Tibial artery (tissue), 4 donors: ENCODE results near the gene ABLIM2.

Experiments used
- DNase-seq, 2 donors: peaks; one replicate each; pipeline ENCODE4 v3.0.0-alpha.2; 2019
- H3K27ac ChIP-seq, 2 donors: fragments of 200-600 bp; sonication (generic) in 1 of 2; 1 replicate in 1 of 2; 2 replicates in 1 of 2; pipeline ENCODE4 v1.5.1; 2018 to 2019; ENCODE audit warnings: mild to moderate bottlenecking in 1 of 2
- H3K27me3 ChIP-seq, 2 donors: fragments of 200-600 bp; sonication (generic) in 1 of 2; one replicate each; pipeline versions ENCODE4 v1.5.1 to v1.6.0; 2016 to 2019
- H3K36me3 ChIP-seq, 3 donors: fragments of 200-600 bp; sonication (generic) in 2 of 3; one replicate each; pipeline ENCODE4 v1.5.1; 2016 to 2019; ENCODE audit warnings: mild to moderate bottlenecking in 2 of 3
- H3K4me1 ChIP-seq, 4 donors: fragments of 200-600 bp; sonication (generic) in 2 of 4; 1 replicate in 3 of 4; 2 replicates in 1 of 4; pipeline ENCODE4 v1.5.1; 2016 to 2019
- H3K4me3 ChIP-seq, 2 donors: fragments of 200-600 bp; sonication (generic) in 1 of 2; 1 replicate in 1 of 2; 2 replicates in 1 of 2; pipeline ENCODE4 v1.5.1; 2018 to 2019; ENCODE audit warnings: mild to moderate bottlenecking in 2 of 2
- H3K9me3 ChIP-seq, 3 donors: fragments of 200-600 bp; sonication (generic) in 1 of 3; one replicate each; pipeline ENCODE4 v1.5.1; 2016 to 2019
- intact Hi-C: fragments of 100-400 bp; cut with DNase I; formaldehyde crosslinking; loops from one replicate; pipeline ENCODE4 v1.15.0; 2023; ENCODE audit warnings: low total_unique reads
- TF ChIP-seq, protein P1 (sequence below), 2 experiments: fragments of 200-600 bp in 1 of 2; fragments of 450-650 bp in 1 of 2; IDR thresholded peaks; one replicate each; pipeline ENCODE4 v1.5.1; 2017 to 2019; ENCODE audit warnings: antibody characterized with exemption in 2 of 2, mild to moderate bottlenecking in 1 of 2, moderate library complexity in 1 of 2

ABLIM2 gene

DNA sequence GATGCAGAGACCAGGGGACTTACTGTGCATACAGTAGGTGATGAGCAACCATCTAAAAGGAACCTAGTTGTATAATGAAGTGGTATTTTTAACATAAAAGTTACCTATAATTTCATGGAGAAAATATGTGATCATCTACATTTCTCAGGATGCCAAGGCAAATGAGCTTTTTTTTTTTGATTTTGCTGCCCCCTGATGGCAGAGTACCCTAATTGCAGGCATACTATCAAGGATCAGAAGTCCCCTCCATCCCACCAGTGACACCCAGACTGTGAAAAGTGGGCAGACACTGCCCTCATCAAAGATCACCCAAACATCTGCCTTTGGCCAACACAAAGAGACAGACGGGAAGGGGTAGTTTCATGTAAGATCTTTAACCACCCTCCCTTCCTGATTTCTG, 9.6 kb upstream of the ABLIM2 start:
- intact Hi-C loops: no loop called here
- Histone ChIP-seq H3K9me3 (peaks cover 0 to 15% (median 5%) of the 10 kb centered on the region in 3 donors), H3K36me3 (no peaks in the 10 kb centered on the region), H3K4me3 (no peak overlapping the region), H3K27me3 (peaks cover 0 to 11% of the 10 kb centered on the region in 2 donors), H3K4me1 (no peaks in the 10 kb centered on the region), H3K27ac (no peak overlapping the region)
- TF ChIP-seq, protein P1, sequence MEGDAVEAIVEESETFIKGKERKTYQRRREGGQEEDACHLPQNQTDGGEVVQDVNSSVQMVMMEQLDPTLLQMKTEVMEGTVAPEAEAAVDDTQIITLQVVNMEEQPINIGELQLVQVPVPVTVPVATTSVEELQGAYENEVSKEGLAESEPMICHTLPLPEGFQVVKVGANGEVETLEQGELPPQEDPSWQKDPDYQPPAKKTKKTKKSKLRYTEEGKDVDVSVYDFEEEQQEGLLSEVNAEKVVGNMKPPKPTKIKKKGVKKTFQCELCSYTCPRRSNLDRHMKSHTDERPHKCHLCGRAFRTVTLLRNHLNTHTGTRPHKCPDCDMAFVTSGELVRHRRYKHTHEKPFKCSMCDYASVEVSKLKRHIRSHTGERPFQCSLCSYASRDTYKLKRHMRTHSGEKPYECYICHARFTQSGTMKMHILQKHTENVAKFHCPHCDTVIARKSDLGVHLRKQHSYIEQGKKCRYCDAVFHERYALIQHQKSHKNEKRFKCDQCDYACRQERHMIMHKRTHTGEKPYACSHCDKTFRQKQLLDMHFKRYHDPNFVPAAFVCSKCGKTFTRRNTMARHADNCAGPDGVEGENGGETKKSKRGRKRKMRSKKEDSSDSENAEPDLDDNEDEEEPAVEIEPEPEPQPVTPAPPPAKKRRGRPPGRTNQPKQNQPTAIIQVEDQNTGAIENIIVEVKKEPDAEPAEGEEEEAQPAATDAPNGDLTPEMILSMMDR (IDR thresholded peaks at IDR 0.05): no peak
- DNase-seq: no peak

DNA sequence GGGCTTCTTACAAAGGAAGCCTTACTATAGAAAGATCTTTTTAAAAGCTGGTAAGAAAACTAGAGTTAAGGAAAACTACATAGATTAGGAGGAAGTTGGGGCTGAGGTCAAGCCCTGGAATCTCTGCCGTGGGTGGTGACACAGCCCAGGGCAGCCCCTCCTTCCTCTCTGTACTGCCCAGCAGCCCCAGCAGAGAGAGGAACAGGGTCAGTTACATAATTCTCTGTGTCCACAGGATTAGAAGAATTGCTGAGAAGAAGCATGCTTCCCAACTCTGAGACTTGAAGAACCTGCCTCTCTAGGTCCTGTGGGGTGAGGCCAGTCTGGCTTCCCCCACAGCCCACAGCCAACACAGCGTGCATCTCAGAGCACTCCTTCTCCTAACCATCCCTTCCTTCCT, 9.2 kb upstream of the ABLIM2 start:
- no peak overlapping the region for H3K27ac ChIP-seq
- DNase-seq: peak in 1 of 2 donors; percentile 52

DNA sequence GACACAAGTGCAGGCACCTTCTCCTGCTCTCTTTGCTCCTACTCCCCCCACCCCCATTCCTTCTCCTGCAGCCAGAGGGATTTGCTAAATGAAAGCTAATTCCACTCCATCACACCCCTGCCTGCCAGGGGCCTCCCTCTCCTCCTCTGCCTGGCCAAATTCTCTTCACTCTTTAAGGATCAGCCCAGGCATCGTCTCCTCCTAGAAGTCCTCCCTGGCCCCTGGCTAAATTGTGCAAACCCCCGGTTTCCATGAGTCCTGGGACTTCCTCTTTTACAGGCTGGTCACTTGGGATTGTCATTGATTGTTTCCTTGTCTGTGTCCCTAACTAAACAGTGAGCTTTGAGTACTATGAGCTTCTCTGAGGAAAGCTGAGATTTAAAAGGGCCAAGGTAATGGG, 8.7 kb upstream of the ABLIM2 start:
- Histone ChIP-seq H3K27me3 (peaks cover 0 to 6% of the 10 kb centered on the region in 2 donors), H3K4me3 (no peak overlapping the region), H3K36me3 (no peaks in the 10 kb centered on the region), H3K4me1 (no peaks in the 10 kb centered on the region), H3K27ac (no peak overlapping the region), H3K9me3 (peaks cover 0 to 15% (median 5%) of the 10 kb centered on the region in 3 donors)
- TF ChIP-seq, protein P1 (IDR thresholded peaks at IDR 0.05): no peak
- intact Hi-C loops: no loop called here
- no peak for DNase-seq

More for the DNA sequence above, 9.2 kb upstream of the ABLIM2 start:
- intact Hi-C loops: no loop called here
- TF ChIP-seq, protein P1 (IDR thresholded peaks at IDR 0.05): no peak
- Histone ChIP-seq H3K4me1 (no peaks in the 10 kb centered on the region), H3K36me3 (no peaks in the 10 kb centered on the region), H3K9me3 (peaks cover 0 to 15% (median 5%) of the 10 kb centered on the region in 3 donors), H3K27me3 (peaks cover 0 to 11% of the 10 kb centered on the region in 2 donors), H3K4me3 (no peak overlapping the region)

DNA sequence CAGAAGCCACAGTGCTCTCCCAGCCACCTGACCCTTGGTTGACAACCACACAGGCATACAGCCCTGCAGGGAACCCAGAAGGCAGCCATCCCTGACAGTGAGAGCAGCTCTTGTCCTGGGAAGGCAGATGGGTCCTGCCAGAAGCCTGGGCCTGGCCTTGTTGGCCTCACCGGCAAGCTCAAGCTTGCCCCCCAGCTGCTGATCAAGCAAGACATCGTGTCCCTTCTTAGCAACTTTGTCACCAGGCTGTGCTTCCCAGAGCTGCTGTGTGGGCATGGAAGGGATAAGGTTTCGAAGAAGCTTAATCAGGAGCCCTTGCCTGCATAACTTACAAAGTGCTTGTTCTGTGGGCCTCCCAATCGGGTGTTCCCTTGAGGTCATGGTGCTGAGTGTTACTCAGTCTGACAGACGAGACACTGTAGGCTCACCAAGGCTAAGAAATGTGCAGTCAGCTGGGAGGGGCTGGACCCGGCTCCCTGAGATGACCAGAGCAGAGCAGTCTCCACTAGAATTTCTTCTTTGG, 6.8 kb upstream of the ABLIM2 start:
- Histone ChIP-seq H3K27me3 (no peaks in the 10 kb centered on the region), H3K27ac (no peak overlapping the region), H3K4me3 (no peak overlapping the region), H3K4me1 (peaks cover 0 to under 1% (median 0%) of the 10 kb centered on the region in 4 donors), H3K36me3 (no peaks in the 10 kb centered on the region), H3K9me3 (peaks cover 0 to 15% (median 5%) of the 10 kb centered on the region in 3 donors)
- intact Hi-C loops: no loop called here
- DNase-seq: no peak
- TF ChIP-seq, protein P1 (IDR thresholded peaks at IDR 0.05): no peak

DNA sequence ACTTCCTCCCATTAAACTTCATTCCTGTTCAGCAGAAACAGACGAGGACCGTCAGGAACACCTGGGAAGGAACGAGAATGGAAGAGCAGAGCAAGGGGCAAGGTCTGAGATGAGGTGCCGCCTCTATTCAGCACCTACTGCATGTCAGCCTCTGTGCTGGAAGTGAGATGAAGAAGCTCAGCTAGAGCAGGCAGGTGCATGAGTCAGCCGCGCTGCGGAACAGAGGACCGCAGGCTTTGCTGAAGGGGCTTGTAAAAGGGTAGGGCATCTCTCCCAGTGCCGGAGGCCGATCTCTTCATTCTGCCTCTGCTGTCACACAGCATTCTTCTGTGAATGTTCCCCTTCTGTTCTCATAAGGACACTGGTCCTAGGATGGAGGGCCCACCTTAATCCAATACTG, 6.1 kb upstream of the ABLIM2 start:
- no peak overlapping the region for H3K27ac ChIP-seq
- H3K36me3 ChIP-seq: no peaks in the 10 kb centered on the region
- DNase-seq: no peak
- H3K4me3 ChIP-seq: no peak overlapping the region
- H3K9me3 ChIP-seq: peaks cover 0 to 15% (median 5%) of the 10 kb centered on the region in 3 donors
- H3K27me3 ChIP-seq: no peaks in the 10 kb centered on the region
- H3K4me1 ChIP-seq: peaks cover 0 to 8% (median 3%) of the 10 kb centered on the region in 4 donors
- TF ChIP-seq, protein P1 (IDR thresholded peaks at IDR 0.05): no peak
- intact Hi-C loops: no loop called here

DNA sequence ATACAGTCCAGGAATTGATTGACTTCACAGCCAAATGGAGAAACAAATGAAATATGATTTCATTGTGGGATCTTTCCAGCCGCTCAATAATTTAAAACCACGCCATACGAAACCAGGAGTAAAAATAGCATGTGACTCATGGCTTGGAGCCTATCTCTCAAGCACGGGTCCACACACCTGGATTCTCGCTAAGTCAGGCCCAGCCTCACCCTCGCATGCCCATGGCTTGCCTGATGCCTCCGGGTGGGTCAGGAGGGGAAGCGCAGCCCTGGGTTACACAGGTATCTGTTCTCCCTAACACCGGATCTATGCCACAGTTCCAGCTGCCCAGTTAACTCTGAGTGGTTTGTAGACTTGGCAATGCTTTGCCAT, 5.6 kb upstream of the ABLIM2 start:
- no peak overlapping the region for H3K4me3 ChIP-seq
- no peak for DNase-seq
- H3K36me3 ChIP-seq: no peaks in the 10 kb centered on the region
- TF ChIP-seq, protein P1 (IDR thresholded peaks at IDR 0.05): no peak
- peaks cover 0 to 14% (median 5%) of the 10 kb centered on the region in 3 donors for H3K9me3 ChIP-seq
- intact Hi-C loops: no loop called here
- no peaks in the 10 kb centered on the region for H3K27me3 ChIP-seq
- H3K4me1 ChIP-seq: peaks cover 0 to 13% (median 8%) of the 10 kb centered on the region in 4 donors
- no peak overlapping the region for H3K27ac ChIP-seq
